HG03354 (cell line): ENCODE results near the gene SMYD3.

ENCODE experiments used
- ATAC-seq: cut with Tn5 transposase; IDR thresholded peaks from one replicate; pipeline ENCODE4 v1.9.1; 2021; ENCODE audit warnings: mild to moderate bottlenecking; ENCODE audit not compliant: unreplicated experiment, poor library complexity, severe bottlenecking

SMYD3 gene

DNA sequence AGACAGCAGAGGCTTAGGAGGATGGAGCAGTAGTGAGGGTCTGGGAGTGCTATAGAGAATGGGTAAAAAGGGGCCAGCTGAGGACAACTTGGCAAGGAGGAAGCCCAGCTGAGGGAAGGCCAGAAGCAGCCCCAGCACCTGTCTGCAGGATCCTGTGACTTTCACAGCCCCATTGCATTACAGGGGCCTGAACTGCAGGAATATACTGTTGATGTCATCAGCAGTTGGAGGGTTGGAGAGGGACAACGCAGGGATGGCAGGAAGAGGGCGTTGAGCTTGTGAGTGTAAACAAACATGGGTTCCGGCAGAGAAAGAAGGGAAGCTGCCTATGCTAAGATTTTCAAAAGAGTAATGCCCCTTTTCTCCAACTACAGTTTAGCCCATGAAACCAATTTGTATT lies 628.5 kb downstream of the SMYD3 start:
- ATAC-seq = no peak

DNA sequence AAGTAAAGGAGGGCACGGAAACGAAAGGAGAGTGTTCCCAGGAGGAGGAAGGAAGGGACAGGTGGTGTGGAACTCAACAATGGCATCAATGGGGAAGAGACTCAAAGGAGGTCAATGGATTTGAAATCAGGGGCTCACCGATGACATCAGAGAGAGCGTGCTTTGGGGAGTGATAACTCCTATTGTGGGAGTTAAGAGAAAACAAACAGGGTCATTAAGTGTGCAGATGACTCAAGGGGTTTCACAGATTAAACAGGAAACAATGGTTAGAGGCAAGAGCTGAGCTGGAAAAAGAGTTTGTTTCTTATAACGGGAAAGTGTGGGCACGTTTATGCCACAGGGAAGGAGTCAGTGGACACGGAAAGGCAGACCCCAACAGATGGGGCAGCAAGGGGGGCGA lies 629.1 kb downstream of the SMYD3 start:
- no peak for ATAC-seq

GRCh38 chr1:245876586-245876985 lies 630.5 kb downstream of the SMYD3 start:
- no peak for ATAC-seq

- ATAC-seq = peak; percentile 74
Measured at GRCh38 chr1:245875581-245876261, 631.4 kb downstream of the SMYD3 start.

DNA sequence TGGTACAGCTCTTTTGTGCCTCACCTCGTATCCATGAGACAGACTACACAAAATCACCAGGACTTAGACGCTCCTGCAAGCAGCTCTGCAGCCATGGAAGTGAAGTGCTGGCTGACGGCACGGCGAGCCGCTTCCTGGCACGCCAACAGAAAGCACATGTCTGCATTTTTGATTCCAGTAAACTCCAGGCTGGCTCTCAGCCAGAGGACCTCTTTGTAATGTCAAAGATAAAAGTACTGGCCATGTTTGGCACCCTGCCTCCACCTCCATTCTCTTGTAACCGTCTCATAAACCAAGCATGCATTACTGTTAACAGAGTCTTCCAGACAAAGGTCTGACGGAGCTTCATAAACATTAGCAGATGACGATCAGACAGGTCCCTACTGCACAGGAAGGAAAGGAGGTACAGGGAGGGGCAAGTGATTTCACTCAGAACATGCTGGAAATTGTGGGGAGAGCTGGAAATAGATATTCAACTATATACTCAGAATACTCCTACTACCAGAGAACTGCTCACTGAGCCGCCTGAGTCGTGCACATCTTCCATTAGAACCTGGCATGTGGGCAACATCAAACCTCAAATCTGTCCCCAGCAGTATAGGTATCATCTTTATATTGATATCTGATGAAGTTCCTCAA lies 632.0 kb downstream of the SMYD3 start:
- ATAC-seq = peak; percentile 26

DNA sequence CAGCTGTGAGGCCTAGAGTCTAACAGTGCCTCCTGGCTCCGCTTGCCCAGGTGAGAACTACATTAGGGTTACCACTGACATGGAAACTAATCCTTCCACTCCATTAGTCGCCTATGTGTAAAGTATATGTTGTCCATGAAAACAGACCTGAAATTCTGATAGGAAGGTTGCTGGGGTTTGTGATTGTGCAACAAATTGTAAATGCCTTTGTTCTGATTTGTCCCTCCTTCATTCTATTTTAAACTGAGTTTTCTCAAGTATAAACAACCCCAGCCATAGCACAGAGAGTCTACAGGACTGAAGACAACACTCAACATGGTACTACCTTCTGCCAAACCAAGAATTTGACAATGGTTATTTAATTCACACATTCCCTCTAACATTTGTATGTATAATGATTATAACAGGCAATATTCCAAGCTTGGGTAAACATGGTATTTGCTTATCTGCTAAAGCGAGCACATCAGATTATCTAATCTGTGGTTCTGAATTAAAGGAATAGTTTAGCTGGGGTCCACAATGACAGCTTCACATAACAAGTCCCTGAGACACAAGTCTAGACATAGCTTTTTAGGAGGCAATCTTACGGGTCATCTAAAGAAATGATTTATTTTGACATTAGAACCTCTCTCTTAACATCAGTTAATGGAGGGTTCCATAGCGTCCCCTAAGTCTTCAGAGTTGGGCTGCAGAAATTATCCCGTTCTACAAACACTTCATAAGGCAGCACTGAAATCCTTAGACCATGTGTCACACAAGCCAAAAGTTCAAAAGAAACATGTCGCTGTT lies 633.0 kb downstream of the SMYD3 start:
- no peak for ATAC-seq

DNA sequence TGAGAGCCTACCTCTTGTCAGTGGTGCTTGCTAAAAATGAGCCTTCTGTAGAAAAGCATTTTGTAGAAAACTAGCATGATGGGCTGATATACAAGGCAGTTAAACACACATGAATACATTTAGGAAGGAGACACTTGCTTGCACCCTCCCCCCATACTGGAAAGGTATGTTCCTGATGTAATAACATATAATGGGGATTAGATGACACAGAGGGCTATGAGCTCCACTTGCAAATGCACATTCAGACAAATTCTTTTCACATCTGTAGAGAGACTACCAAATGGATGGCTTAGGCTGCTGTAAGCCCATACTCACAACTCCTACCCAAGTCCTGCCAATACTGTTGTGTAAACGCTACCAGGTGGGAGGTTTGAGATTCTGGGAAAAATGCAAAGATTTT lies 634.0 kb downstream of the SMYD3 start:
- no peak for ATAC-seq

- ATAC-seq = no peak
Measured at GRCh38 chr1:245872475-245872874, 634.6 kb downstream of the SMYD3 start.

GRCh38 chr1:245871915-245872314 lies 635.2 kb downstream of the SMYD3 start:
- ATAC-seq = no peak

DNA sequence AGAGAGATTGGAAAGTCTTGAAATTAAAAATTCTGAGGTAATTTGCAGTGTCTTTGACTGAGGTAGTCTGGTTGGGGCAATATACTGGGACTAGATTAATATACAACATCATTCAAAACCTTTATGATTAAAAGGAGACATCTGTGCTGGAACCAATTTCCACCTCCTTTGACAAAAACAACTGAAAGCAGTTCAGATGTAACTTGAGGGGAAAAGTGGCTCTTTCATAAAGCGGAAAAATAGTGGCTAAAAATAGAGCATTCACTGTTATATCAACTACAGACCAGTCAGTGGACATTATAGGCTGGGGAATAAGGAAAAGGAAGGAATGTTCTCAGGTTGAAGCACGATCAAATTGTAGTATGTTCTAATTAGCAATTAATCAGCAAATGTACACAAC lies 635.9 kb downstream of the SMYD3 start:
- ATAC-seq = no peak

GRCh38 chr1:245870698-245871097 lies 636.4 kb downstream of the SMYD3 start:
- no peak for ATAC-seq

DNA sequence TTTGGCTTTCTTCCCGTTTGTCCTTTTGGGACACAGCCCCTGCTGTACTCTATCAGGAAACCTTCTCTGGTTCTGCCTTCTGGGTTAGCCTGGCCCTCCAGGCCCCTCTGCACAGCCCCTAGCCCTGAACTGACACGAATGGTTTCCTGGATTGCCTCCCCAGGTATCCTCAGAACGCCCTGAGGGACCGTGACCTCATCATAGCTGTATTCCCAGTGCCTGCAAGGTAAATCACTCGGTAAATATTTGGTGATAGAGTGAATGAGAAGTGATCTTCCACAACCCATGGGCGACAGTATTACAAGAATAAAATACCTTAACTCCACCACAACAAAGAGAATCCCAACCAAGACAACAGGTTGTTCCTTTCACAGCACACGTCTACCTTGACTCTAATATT lies 637.2 kb downstream of the SMYD3 start:
- ATAC-seq = no peak

- no peak for ATAC-seq
Measured at GRCh38 chr1:245867738-245868137, 639.3 kb downstream of the SMYD3 start.

- no peak for ATAC-seq
Measured at GRCh38 chr1:245864872-245865271, 642.2 kb downstream of the SMYD3 start.

DNA sequence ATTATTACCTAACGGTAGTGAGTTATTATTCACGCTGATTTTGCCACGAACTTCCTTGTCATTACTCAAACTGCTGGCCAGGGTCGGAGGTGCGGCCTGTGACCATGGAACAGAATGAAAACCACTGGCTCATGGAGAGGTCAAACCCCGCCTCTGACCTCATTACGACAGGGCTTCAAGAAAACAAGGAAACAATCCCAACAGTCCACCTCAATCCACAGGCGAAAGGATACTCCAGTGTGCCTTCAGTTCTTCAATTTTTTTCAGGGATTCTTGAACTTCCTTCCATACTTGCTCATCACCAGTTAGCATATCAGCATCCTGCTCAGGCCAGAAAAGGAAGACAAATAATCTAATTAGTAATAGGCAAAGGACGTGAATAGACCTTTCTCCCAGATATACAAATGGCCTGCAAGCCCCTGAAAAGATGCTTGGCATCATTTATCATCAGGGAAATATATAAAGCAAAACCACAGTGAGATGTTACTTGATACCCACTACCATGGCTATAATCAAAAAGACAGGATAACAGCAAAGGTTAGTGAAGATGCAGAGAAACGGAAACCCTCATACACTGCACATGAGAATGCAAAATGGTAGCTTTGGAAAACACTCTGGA lies 643.4 kb downstream of the SMYD3 start:
- ATAC-seq = no peak

DNA sequence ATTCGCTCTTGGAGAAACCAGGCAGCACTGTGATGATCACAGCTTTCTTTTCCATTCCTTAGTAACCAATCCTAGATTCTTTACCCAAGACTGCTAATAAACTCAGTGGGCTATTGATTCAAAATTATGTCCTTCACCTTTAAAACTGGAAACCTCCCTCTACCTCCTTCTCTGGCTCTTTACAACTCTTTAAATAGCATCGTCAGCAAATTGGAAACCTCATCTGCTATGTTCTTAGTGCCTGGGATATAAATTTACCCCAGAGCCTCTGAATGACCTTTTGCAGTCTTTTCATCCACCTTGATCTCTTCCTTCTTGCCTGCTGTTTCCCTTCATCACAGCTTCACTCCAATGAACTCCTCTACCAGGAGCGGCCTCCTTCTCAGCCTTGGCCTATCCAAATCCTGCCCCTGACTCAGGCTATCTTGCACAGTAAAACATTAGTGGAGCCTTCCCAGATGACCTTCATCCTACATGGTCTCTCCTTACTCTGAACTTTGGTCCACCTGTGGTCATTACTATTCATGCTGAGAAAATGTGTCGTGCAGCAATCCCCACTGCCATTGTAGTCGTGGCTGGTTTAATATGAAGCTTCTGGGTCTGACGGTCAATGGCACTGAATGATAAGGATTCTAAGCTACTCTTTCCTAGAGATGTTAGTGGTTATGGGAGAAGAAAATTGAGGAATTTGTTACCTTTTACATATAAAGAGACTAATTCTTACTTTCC lies 644.1 kb downstream of the SMYD3 start:
- no peak for ATAC-seq

- no peak for ATAC-seq
Measured at GRCh38 chr1:245860657-245861544, 646.2 kb downstream of the SMYD3 start.

GRCh38 chr1:245859493-245860114 lies 647.5 kb downstream of the SMYD3 start:
- no peak for ATAC-seq
